ENCODE results near the gene DLX1.

Gene DLX1

GRCh38 chr2:172098287-172098649 is 13.0 kb downstream of the DLX1 start:
- no peak for DNase-seq (ENCODE audit: low read depth, low spot score)

GRCh38 chr2:172098650-172099471 is 13.6 kb downstream of the DLX1 start:
- no peak for DNase-seq (ENCODE audit: low read depth, low spot score)

- no peak for DNase-seq (ENCODE audit: low read depth, low spot score)
These were observed 14.3 kb downstream of the DLX1 start for GRCh38 chr2:172099472-172100079.

- no peak for DNase-seq (ENCODE audit: low read depth, low spot score)
These were observed 15.0 kb downstream of the DLX1 start for GRCh38 chr2:172100080-172100934.

- DNase-seq (ENCODE audit: low read depth, low spot score): no peak
These were observed 15.9 kb downstream of the DLX1 start for GRCh38 chr2:172100935-172101820.

- no peak for DNase-seq (ENCODE audit: low read depth, low spot score)
These were observed 16.6 kb downstream of the DLX1 start for GRCh38 chr2:172101821-172102390.

GRCh38 chr2:172102391-172103359 is 17.4 kb downstream of the DLX1 start, which contains the start of gene DLX2:
DLX2 (minus strand) TSS chr2:172102900; CDS start chr2:172102538, 362 bp downstream.
- no peak for DNase-seq (ENCODE audit: low read depth, low spot score)

GRCh38 chr2:172103471-172104272 is 18.4 kb downstream of the DLX1 start:
- no peak for DNase-seq (ENCODE audit: low read depth, low spot score)

GRCh38 chr2:172105471-172106107 is 20.3 kb downstream of the DLX1 start:
- DNase-seq (ENCODE audit: low read depth, low spot score): no peak

- DNase-seq (ENCODE audit: low read depth, low spot score): no peak
These were observed 21.0 kb downstream of the DLX1 start for GRCh38 chr2:172106108-172106961.

- no peak for DNase-seq (ENCODE audit: low read depth, low spot score)
These were observed 22.6 kb downstream of the DLX1 start for GRCh38 chr2:172107690-172108586.

GRCh38 chr2:172108587-172108930 is 23.3 kb downstream of the DLX1 start:
- DNase-seq (ENCODE audit: low read depth, low spot score): no peak

- no peak for DNase-seq (ENCODE audit: low read depth, low spot score)
These were observed 24.1 kb downstream of the DLX1 start for GRCh38 chr2:172109256-172109987.

GRCh38 chr2:172109988-172110811 is 24.9 kb downstream of the DLX1 start:
- DNase-seq (ENCODE audit: low read depth, low spot score): no peak

GRCh38 chr2:172113617-172114016 is 28.3 kb downstream of the DLX1 start:
- DNase-seq (ENCODE audit: low read depth, low spot score): no peak

All from iPS DF 19.7 (cell line).